SU-DHL-6 (cell line): ENCODE measurements around the gene NEDD4.

Experiments used
- H2AFZ ChIP-seq: fragments of 200-600 bp; sonication (generic); 2 replicates; pipeline ENCODE4 v1.6.1; 2014; ENCODE audit warnings: low read depth, mild to moderate bottlenecking, moderate library complexity, mixed read lengths, antibody characterized with exemption, low read length; ENCODE audit not compliant: severe bottlenecking
- H3F3A ChIP-seq: fragments of 200-600 bp; shearing (Covaris generic); 2 replicates; pipeline ENCODE4 v1.6.0; 2016; ENCODE audit warnings: antibody characterized with exemption, mild to moderate bottlenecking; ENCODE audit not compliant: insufficient read depth
- H3K27ac ChIP-seq: fragments of 200-600 bp; sonication (generic); 2 replicates; pipeline ENCODE4 v1.5.1; 2016; ENCODE audit warnings: low read depth, mild to moderate bottlenecking, low read length, moderate library complexity, mixed read lengths
- H3K27me3 ChIP-seq: fragments of 200-600 bp; sonication (generic), shearing (Covaris generic); 2 replicates; pipeline ENCODE4 v1.6.0; 2014; ENCODE audit warnings: mild to moderate bottlenecking, low read length
- H3K36me3 ChIP-seq: fragments of 200-600 bp; sonication (generic); 2 replicates; pipeline ENCODE4 v1.6.1; 2014; ENCODE audit warnings: mild to moderate bottlenecking, low read length, mixed read lengths
- H3K4me2 ChIP-seq: fragments of 300-600, 200-600 bp; shearing (Covaris generic), sonication (generic); 2 replicates; pipeline ENCODE4 v1.6.0; 2014; ENCODE audit warnings: low read length, low read depth, mild to moderate bottlenecking; ENCODE audit not compliant: poor library complexity, severe bottlenecking
- H3K4me3 ChIP-seq: fragments of 200-600 bp; sonication (generic); 2 replicates; pipeline ENCODE4 v1.5.1; 2014; ENCODE audit warnings: antibody characterized with exemption, low read length, mild to moderate bottlenecking, mixed read lengths; ENCODE audit not compliant: insufficient read depth, poor library complexity, severe bottlenecking
- H3K79me2 ChIP-seq: fragments of 200-600 bp; sonication (generic); 2 replicates; pipeline ENCODE4 v1.6.1; 2014; ENCODE audit warnings: mild to moderate bottlenecking, low read length, moderate library complexity; ENCODE audit not compliant: insufficient read depth
- H3K9ac ChIP-seq: fragments of 200-600 bp; sonication (generic); 2 replicates; pipeline ENCODE4 v1.7.0; 2014; ENCODE audit warnings: mild to moderate bottlenecking, low read length
- H3K9me2 ChIP-seq: fragments of 200-600 bp; sonication (generic); replicated peaks from 2 replicates; pipeline ENCODE4 v1.6.1; 2014; ENCODE audit warnings: low read length; ENCODE audit not compliant: insufficient read depth
- H3K9me3 ChIP-seq: fragments of 200-600 bp; sonication (generic); 2 replicates; pipeline ENCODE4 v1.6.1; 2014; ENCODE audit warnings: low read length, mixed read lengths; ENCODE audit not compliant: insufficient read depth
- H4K20me1 ChIP-seq: fragments of 200-600 bp; sonication (generic); 2 replicates; pipeline ENCODE4 v1.6.1; 2014; ENCODE audit warnings: low read depth, mild to moderate bottlenecking, antibody characterized with exemption, low read length, moderate library complexity, mixed read lengths
- EZH2phosphoT487 ChIP-seq: fragments of 200-600 bp; sonication (generic), shearing (Covaris generic); conservative IDR thresholded peaks from 2 replicates; pipeline ENCODE4 v1.6.1; 2018; ENCODE audit warnings: mild to moderate bottlenecking, antibody characterized with exemption, low read length, moderate library complexity, mixed read lengths
- TF ChIP-seq, protein P1 (sequence below): fragments of 200-600 bp; sonication (generic); IDR thresholded peaks from one replicate; pipeline ENCODE4 v1.5.1; 2017; ENCODE audit warnings: antibody characterized with exemption, mild to moderate bottlenecking, low read length, moderate library complexity; ENCODE audit not compliant: insufficient read depth, poor library complexity, severe bottlenecking

NEDD4 gene

DNA sequence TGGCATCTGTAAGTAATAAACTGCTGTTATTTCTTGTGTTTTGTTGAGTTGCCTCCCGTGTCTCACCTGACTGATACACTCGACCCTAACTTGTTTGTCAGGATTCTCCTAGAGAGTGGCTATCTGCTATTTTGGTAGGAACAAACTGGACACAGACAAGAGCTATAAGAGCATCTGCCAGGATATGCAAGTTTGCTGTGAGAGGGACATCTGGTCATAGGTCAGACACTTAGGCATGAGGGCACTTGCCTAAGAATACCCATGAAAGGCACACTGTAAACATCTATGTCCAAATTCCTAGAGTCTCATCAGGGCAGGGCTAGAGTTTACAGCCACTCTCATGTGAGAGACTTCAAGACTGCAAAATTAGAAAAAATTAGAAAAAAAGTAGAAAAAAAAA, 32.5 kb downstream of the NEDD4 start:
- H3K79me2 ChIP-seq = no peaks in the 10 kb centered on the region
- H3F3A ChIP-seq = no peaks in the 10 kb centered on the region
- no peaks in the 10 kb centered on the region for H4K20me1 ChIP-seq
- H3K9me2 ChIP-seq = no peaks in the 10 kb centered on the region
- H3K36me3 ChIP-seq = no peaks in the 10 kb centered on the region
- H3K9ac ChIP-seq = no peak overlapping the region
- no peak for TF ChIP-seq EZH2phosphoT487
- TF ChIP-seq, protein P1, sequence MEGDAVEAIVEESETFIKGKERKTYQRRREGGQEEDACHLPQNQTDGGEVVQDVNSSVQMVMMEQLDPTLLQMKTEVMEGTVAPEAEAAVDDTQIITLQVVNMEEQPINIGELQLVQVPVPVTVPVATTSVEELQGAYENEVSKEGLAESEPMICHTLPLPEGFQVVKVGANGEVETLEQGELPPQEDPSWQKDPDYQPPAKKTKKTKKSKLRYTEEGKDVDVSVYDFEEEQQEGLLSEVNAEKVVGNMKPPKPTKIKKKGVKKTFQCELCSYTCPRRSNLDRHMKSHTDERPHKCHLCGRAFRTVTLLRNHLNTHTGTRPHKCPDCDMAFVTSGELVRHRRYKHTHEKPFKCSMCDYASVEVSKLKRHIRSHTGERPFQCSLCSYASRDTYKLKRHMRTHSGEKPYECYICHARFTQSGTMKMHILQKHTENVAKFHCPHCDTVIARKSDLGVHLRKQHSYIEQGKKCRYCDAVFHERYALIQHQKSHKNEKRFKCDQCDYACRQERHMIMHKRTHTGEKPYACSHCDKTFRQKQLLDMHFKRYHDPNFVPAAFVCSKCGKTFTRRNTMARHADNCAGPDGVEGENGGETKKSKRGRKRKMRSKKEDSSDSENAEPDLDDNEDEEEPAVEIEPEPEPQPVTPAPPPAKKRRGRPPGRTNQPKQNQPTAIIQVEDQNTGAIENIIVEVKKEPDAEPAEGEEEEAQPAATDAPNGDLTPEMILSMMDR = no peak
- H3K27me3 ChIP-seq = no peaks in the 10 kb centered on the region
- H3K4me3 ChIP-seq = no peak overlapping the region
- H3K9me3 ChIP-seq = no peaks in the 10 kb centered on the region
- H3K4me2 ChIP-seq = no peak overlapping the region
- H3K27ac ChIP-seq = no peak overlapping the region
- H2AFZ ChIP-seq = no peak overlapping the region

DNA sequence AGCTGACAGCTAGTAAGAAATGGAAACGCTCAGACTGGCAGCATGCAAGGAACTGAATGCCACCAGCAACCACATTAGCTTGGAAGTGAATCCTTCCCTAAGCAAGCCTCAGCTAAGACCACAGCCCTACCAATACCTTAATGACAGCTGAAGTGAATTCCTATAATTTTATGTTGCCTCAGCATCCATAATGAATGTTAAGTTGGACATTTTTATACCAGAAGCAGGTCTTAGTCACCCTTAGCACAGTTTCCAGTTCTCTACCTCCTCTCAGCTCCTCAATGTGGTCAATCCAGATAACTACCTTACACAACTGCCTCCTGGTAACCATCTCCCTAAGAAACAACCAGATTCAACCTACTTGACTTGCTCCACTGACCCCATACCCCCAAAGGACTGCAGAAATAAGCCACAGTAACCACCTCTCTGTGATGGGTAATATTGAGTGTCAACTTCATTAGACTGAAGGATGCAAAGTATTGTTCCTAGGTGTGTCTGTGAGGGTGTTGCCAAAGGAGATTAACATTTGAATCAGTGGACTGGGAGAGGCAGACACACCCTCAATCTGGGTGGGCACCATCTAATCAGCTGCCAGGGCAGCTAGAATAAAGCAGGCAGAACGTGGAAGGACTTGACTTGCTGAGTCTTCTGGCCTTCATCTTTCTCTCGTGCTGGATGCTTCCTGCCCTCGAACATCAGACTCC, 33.5 kb downstream of the NEDD4 start:
- Histone ChIP-seq H3K4me3 (no peak overlapping the region), H3K9me3 (no peaks in the 10 kb centered on the region), H3F3A (no peaks in the 10 kb centered on the region), H3K9ac (no peak overlapping the region), H3K27me3 (no peaks in the 10 kb centered on the region), H3K36me3 (no peaks in the 10 kb centered on the region), H2AFZ (no peak overlapping the region), H3K79me2 (no peaks in the 10 kb centered on the region), H4K20me1 (no peaks in the 10 kb centered on the region), H3K9me2 (no peaks in the 10 kb centered on the region), H3K27ac (no peak overlapping the region), H3K4me2 (no peak overlapping the region)
- TF ChIP-seq EZH2phosphoT487 = no peak
- TF ChIP-seq, protein P1 = no peak

DNA sequence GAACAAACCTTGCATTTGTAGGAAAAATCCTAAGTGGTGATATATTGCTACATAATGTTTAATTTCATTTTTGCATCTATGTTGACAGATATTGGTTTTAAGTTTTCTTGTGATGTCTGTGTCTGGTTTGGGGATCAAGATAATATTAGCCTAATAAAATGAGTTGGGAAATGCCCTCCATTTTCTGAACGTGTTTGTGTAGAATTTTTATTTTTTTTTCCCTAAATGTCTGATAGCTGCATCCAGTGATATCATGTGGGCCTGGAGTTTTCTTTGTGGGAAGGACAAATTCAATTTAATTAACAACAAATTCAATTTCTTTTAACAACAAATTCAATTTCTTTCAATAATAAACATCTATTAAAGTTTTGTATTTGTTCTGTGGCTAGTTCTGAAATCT, 35.1 kb downstream of the NEDD4 start:
- no peaks in the 10 kb centered on the region for H3K79me2 ChIP-seq
- no peaks in the 10 kb centered on the region for H3K9me3 ChIP-seq
- H3K27ac ChIP-seq = no peak overlapping the region
- H3F3A ChIP-seq = no peaks in the 10 kb centered on the region
- H4K20me1 ChIP-seq = no peaks in the 10 kb centered on the region
- H3K36me3 ChIP-seq = no peaks in the 10 kb centered on the region
- TF ChIP-seq EZH2phosphoT487 = no peak
- TF ChIP-seq, protein P1 = no peak
- no peak overlapping the region for H3K4me3 ChIP-seq
- H3K27me3 ChIP-seq = no peaks in the 10 kb centered on the region
- no peaks in the 10 kb centered on the region for H3K9me2 ChIP-seq
- H2AFZ ChIP-seq = no peak overlapping the region
- H3K4me2 ChIP-seq = no peak overlapping the region
- no peak overlapping the region for H3K9ac ChIP-seq
